ENCODE data around the gene TMPRSS7.

TMPRSS7 gene

DNA sequence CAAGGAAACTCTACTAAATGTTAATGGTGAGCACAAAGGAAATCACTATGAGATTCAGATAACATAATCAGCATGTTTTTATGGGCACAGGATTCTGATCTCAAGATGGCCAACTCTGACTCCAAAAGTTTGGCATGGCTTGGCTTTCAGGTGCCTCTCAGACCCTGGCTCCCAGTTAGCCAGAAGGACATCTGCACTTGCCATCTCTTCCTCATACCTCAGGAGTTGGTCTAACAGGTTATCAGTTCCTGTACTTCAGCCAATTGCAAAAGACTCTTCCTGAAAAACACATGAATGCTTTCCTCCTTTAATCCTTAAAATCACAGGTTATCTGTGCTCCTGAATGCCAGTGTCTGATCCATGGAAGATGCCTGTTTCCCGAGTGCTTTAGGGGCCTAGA, 25.0 kb downstream of the TMPRSS7 start:
- no peak for DNase-seq (ENCODE audit: low read depth in 1 of 2, low spot score in 1 of 2)

DNA sequence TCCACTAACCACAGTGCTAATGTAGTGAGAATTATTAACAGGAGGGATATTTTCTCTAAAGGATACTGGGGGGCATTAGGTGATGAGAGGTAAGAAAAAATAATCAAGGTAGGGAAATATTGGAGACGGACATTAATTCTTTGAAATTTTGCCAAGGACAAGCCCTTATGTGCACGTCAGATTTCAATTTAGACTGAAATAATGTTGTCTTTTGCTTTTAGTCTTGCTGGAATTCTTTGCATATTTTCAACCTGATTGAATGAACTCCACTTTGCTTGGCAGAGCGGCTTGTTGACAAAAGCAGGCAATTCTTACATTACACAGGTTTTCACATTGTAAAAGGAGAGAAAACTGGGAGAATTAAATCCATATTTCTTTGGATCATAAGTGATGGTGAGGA, 26.6 kb downstream of the TMPRSS7 start:
- DNase-seq (ENCODE audit: low read depth in 1 of 2, low spot score in 1 of 2): no peak

DNA sequence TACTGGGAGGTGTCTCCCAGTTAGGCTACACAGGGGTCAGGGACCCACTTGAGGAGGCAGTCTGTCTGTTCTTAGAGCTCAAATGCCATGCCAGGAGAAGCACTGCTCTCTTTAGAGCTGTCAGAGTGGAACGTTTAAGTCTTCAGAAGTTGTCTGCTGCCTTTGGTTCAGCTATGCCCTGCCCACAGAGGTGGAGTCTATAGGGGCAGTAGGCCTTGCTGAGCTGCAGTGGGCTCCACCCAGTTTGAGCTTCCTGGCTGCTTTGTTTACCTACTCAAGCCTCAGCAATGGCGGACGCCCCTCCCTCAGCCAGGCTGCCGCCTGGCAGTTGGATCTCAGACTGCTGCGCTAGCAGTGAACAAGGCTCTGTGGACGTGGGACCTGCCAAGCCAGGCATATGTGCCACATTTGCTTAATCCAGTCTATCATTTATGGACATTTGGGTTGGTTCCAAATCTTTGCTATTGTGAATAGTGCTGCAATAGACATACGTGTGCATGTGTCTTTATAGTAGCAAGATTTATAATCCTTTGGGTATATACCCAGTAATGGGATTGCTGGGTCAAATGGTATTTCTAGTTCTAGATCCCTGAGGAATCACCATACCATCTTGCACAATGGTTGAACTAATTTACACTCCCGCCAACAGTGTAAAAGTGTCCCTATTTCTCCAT, 38.0 kb downstream of the TMPRSS7 start:
- DNase-seq (ENCODE audit: low read depth in 1 of 2, low spot score in 1 of 2): peak; percentile 18 to 54

DNA sequence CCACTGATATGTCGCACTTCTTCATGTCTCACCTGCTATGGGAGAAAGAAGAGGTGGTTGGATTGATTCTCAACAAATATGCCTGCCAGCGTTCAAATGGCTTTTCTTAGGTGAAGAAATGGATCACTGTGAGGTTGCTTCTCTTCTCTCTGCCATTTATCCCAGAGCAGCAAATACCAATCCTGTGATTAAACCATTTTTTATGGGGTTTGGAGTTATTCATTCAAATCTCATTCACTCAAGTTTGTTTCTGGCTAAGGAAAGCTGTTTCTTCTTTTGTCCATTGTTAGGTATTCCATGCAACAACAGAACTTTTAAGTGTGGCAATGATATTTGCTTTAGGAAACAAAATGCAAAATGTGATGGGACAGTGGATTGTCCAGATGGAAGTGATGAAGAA, 39.5 kb downstream of the TMPRSS7 start:
- no peak for DNase-seq (ENCODE audit: low read depth in 1 of 2, low spot score in 1 of 2)

DNA sequence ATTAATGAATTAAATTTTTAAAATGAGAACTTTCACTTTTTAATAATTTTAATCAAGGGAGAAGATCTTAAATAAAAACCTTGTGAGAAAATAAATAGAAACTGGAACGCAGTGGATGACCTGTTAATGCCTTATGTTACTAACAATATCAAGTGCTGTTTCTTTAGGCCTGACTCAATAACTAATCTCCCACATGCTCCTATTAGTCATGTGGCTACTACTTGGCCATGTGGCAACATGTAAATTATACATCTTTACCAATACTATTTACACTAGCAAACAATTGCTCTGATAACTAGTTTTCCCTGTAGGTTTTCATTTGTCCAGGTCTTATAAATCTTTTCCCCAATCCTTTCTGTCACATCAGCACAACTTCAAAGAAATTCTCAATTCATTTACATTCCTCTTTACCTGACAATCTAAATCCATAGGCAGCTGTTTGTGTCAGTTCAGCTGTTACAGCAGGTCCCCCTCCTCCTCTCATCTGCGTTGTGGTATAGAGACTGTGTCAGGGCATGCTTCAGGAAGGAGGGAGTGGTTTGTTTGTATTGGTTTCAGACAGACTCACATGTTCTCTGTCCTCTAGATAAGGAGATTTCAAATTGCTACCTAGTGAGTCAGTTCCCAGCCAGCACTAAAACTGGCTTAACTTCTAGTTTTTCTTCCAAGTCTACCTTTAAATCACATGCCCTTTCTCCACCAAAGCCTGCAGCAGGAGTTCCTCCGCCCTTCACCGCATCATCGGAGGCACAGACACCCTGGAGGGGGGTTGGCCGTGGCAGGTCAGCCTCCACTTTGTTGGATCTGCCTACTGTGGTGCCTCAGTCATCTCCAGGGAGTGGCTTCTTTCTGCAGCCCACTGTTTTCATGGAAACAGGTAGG, 40.3 kb downstream of the TMPRSS7 start:
- DNase-seq (ENCODE audit: low read depth in 1 of 2, low spot score in 1 of 2): no peak

DNA sequence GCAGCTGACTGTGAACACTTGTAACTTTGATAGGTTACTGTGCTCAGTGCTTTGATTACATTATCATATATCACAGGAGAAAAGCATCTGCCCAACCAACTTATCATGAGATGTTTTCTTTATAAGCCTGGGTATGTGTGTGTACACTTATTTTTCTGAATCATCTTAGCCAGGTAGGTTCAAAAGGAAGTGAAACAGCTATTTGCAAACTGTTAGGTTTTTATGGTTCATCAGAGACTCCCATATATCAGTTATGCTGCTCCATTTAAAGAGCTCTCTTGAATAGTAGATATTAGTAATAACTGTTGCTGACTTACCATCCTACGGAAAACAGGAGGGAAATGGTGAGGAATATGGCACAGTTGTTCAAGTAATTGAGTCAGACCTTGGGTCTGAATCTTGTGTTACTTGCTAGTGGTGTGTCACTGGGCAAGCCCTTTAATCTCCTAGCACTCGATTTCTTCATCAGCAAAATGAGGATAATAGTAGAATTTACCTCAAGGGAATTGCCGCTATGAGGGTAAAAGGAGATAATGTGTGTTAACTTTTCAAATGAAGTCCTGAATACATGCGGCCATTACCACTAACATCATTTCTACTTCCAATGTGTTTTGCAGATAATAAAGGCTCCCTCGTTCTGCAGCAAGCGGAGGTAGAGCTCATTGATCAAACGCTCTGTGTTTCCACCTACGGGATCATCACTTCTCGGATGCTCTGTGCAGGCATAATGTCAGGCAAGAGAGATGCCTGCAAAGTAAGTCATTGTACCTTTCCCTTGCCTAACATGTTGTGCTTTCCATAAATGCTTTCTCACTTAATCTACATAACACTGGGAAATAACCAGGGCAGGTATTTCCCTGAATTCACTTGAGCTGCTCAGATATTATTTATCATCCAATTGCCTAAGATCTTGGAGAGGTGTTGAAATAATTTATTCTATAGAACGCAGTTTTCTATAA, 43.9 kb downstream of the TMPRSS7 start:
- DNase-seq (ENCODE audit: low read depth in 1 of 2, low spot score in 1 of 2): no peak

DNA sequence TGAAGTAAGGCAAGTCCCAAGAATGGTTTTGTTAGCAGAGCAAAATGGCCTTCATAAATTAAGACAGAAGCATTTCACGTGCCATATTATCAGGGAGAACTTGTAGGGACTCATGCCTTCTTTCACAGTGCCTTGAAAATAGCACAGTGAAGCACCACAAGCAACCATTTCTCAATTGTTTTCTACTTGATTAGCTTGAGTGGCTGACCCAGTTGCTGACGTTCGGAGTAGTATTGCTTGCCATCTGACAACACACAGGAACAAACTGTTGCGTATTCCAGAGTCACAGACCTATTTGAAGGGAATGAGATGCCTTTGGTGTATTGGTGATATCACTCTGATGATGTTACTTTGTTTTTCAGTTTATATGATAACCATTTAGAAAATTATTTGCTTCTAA, 48.7 kb downstream of the TMPRSS7 start:
- DNase-seq (ENCODE audit: low read depth in 1 of 2, low spot score in 1 of 2): no peak

DNA sequence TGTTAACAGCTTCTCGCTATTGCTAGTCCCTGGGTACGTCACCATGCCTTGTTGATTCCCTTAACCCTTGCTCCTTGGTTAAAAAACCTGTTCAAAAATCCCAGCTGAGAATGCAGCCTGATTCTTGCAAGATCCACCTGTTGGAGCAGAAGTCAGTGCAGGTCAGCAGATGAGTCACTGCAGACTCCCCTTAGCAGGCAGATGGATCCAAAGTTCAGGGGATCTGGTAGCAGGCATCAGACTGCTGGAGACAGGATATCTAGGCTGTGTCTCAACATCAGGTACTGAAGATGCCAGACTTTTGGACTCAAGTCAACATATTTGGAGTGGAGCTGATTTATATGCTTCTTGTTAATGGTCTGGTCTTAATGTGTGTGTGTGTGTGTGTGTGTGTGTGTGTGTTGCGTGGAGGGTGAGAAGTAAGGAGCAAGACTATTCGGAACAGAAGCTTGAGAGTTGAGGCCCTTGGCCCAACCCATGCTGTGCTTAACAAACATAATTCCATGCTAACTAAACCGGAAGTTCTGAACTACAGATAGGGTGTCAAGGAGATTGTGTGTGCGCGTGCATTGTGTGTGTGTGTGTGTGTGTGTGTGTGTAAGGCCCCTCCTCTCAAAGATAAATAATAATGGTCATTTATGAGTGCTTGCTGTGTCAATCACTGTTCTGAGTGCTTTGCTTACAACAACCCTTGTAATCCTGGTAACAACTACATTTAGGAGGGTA, 50.6 kb downstream of the TMPRSS7 start:
- DNase-seq (ENCODE audit: low read depth in 1 of 2, low spot score in 1 of 2): no peak

DNA sequence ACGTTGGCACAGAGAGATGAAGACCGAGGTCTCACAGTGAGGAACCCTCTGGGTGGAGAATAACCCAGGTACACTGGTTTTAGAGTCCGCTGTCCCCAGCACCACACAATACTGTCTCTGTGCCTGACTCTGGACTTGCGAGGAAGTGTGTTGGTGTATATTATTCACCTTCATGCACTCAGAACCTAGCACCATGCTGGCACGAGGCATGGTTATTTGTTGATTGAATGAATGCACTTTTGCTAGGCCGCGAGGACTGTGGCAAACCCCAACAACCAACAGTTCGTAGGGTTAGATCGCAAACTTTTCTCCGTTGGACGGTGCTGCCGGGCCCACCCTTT, 51.2 kb downstream of the TMPRSS7 start:
- DNase-seq (ENCODE audit: low read depth in 1 of 2, low spot score in 1 of 2): no peak

DNA sequence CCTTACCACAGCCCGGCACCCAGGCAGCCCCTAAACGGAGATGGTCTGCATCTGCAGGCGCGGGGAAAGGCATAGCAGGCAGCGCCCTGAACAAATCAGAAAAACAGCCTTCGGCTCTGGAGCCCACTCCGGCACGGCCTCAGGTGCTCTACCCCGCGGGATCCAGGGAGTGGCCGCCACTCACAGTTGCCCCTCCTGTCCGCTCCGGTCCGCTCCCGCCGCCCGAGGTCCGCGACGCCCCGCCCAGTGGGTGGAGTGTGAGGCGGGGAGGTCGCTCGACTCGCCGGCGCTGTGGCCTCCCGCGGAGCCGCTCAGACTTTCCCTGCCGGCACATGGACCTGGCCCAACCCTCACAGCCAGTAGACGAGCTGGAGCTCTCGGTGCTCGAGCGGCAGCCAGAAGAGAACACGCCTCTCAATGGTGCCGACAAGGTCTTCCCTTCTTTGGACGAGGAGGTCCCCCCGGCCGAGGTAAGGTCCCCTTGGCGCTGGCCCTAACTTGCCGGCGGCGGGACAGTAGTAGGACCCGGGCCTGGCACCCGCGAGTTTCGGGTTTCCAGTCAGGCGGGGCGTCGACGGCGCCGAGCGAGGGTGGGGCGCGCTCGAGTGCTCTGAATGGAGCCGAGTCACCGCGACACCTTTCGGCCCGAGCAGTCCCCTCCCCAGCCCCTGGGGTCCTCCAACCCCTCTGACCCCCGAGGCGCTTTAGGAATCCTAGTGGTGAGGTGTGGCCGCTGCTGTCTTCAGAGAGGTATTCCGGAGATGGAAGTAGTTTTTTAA, 51.7 kb downstream of the TMPRSS7 start, which contains the start of gene C3orf52:
C3orf52 (plus strand) TSS at position 314 of the 779 bp plus-strand sequence; CDS start at position 333, 19 bp downstream.
- peak; percentile 17 to 21 for DNase-seq (ENCODE audit: low read depth in 1 of 2, low spot score in 1 of 2)

DNA sequence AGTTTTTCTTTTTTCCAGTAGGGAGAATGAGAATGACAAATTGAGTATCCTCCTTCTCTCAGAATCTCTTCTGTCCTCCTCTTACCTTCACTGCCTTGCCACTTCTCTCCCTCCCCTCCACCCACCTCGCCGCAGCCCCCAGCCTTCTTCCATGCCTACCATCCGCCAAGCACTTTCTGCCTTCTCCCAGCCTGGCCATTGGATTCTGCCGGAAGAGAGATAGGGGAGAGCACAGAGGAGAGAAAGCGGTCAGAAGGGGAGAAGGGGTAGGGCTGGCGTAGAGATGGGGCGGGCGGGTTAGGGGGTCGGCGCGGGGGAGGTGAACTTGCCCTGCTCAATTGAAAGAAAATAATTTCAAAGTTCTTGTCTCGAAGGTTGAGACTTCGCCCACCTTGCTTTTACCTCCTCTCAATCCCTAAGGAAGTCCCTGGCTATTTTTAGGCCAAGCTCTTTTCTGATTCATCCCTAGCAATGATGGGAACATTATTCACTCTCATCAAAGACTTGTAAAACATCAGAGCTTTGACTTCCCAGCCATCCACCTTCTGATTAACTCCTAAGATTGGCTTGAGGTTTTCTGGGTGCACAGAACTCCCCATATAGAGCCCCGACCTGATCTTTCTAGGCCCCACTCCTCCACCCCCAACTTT, 52.5 kb downstream of the TMPRSS7 start:
- DNase-seq (ENCODE audit: low read depth in 1 of 2, low spot score in 1 of 2): no peak

DNA sequence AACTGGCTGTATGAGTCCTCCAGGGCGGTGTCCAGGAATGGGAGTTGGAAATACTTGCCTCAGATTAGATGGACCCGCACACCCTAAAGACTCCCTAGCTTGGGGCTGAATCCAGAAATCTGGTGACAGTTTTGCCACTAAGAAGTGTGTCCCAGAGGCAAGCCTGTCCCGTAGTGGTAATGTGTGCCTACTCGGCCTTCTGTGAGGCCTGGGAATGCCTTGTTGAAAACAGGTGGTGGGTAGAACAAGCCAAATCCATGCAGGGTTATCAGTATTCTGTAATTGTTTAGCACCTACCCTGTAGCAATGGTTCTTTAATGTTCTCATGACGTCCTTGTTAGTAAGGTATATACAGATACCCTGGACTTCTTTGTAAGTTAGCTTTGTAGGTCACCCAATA, 53.2 kb downstream of the TMPRSS7 start:
- DNase-seq (ENCODE audit: low read depth in 1 of 2, low spot score in 1 of 2): no peak

DNA sequence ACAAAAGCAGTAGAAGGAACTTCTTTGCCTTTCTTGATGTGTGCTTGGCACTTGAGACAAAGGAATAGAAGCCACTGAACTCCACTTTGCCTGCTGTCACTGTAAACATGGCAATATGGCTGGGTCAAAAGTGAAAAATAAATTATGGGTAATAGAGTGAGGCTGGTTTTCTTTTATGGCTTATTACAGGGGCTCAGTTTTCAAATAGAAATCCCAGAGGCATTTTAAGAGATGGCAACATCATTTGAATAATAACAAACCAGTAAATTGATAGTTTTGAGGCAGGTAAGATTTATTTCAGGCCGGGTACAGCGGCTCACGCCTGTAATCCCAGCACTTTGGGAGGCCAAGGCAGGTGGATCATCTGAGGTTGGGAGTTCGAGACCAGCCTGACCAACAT, 54.4 kb downstream of the TMPRSS7 start:
- DNase-seq (ENCODE audit: low read depth in 1 of 2, low spot score in 1 of 2): no peak

DNA sequence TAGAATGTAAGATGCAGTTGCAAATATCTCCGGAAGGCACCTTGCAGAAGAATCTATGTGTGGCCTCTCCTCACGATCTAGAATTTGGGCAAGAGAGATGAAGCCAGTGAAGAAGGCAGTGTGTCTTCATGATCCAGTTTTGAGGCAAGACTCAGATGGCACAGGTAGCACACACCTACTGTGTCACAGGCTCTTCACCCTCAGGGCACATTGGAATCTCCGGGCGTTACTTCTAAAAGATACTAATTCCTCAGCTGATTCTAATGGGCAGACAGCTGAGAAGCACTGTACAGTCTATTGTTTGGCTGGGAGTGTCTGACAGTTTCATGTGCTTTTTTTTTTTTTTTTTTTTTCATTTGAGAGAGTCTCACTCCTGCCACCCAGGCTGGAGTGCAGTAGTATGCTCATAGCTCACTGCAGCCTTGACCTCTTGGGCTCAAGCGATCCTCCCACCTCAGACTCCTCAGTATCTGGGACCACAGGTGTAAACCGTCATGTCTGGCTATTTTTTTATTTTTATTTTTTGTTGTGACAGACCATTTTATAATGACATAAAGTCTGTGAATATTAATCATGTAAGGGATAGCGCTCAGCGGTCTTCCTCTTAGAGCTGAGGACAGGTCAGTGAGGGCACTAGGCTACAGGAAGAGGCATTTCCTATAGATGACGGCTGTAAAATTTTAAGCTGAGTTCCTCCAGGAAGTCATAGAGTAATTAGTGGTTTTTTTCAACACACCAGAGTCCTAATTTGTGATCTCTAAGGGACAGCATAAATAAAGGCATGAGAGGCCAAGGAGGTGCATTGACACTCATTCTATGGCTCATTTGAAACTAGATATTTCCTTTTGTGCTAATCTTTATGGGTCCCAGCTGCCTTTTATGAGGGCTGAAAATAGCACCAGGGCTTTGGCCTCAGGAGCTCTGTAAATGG, 55.7 kb downstream of the TMPRSS7 start:
- no peak for DNase-seq (ENCODE audit: low read depth in 1 of 2, low spot score in 1 of 2)

DNA sequence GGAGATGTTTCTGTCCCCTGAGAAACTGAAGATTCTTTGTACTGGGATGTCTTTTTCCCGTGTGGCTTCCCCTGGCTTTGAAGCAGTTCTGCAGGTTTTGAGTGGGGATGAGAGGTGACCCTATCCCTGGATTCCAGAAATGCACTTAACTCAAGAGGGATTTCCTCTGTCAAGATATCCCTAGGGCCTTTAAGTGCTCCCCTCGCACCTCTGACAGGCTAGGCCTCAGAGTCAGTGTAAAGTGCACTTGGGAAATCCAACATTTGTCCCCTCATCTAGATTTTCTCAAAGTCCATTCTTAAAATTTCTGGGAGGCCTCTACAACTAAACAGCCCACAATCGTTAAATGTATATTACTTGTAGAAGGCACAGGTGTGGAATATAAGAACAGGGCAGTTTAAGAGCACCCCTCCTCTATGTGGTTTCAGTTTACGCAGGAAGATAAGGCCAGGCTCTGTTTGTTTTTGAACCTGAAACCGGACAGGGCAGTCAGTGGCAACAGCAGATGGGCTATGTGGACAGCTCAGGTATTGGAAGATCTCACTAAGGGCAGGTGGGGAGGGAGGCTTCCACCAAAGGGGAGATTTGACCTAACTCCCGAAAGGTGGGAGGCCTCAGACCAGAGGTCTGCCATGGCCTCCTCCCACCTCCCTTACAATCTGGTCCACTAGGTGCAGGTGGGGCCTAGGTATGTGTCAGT, 56.5 kb downstream of the TMPRSS7 start:
- no peak for DNase-seq (ENCODE audit: low read depth in 1 of 2, low spot score in 1 of 2)

DNA sequence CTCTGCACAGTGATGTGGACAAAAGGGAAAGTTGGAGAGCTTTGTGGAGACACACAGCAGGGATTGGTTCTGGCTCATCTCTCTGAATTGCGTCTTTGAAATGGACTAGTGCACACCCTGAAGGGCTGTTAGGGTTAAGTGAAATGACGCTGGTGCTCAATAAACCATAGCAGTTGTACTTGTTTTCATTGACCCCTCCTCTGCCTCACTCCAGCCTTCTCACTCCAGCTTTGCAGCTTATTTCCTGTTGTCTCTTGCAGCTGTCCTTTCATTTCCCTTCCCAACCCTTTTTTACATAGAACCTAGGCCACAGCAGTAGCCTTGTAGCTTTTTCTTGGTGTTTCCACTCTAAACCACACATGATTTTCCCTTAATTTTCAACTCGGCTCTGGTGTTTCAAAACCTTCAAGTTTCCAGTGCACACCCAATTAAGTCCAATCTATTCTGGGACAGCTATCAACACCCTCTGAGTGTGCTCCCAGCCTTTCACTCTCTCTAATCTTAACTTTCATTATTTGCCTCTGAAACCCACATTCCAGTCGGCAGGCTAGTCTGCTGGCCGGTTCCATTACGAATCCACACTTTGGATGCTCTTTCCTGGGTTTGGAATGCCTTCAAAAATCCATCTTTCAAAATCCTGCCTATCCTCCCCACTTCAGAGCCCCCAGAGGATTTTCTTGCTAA, 58.1 kb downstream of the TMPRSS7 start:
- DNase-seq (ENCODE audit: low read depth in 1 of 2, low spot score in 1 of 2): no peak

DNA sequence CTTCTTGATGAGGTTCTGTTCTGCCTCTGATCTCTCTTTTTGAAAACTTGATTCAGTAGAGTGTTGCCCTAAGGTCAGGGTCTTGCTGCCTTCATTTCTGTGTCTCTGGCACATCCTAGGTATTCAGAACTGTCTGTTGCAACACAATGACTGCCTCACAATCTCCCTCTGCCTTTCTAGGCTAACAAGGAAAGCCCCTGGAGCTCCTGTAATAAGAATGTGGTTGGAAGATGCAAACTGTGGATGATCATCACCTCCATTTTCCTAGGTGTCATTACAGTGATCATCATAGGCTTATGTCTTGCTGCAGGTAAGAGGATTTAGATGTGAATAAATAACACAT, 58.6 kb downstream of the TMPRSS7 start:
- no peak for DNase-seq (ENCODE audit: low read depth in 1 of 2, low spot score in 1 of 2)

Measured in activated CD4-positive, alpha-beta T cell treated with anti-CD3 and anti-CD28 coated beads, Interleukin-2, amount 50 U/mL, for 24 hours (primary cell).